Tibial artery (tissue), 4 donors: ENCODE data around the gene OR4C45.
"Not testable (repeated sequence)": the region's sequence is repeated elsewhere in the genome, so short reads cannot be mapped to it uniquely, and the experiment has no call there.

Experiments
- DNase-seq, 2 donors: peaks; one replicate each; pipeline ENCODE4 v3.0.0-alpha.2; 2019
- H3K27ac ChIP-seq, 2 donors: fragments of 200-600 bp; sonication (generic) in 1 of 2; 1 replicate in 1 of 2; 2 replicates in 1 of 2; pipeline ENCODE4 v1.5.1; 2018 to 2019; ENCODE audit warnings: mild to moderate bottlenecking in 1 of 2
- H3K27me3 ChIP-seq, 2 donors: fragments of 200-600 bp; sonication (generic) in 1 of 2; one replicate each; pipeline versions ENCODE4 v1.5.1 to v1.6.0; 2016 to 2019
- H3K36me3 ChIP-seq, 3 donors: fragments of 200-600 bp; sonication (generic) in 2 of 3; one replicate each; pipeline ENCODE4 v1.5.1; 2016 to 2019; ENCODE audit warnings: mild to moderate bottlenecking in 2 of 3
- H3K4me1 ChIP-seq, 4 donors: fragments of 200-600 bp; sonication (generic) in 2 of 4; 1 replicate in 3 of 4; 2 replicates in 1 of 4; pipeline ENCODE4 v1.5.1; 2016 to 2019
- H3K4me3 ChIP-seq, 2 donors: fragments of 200-600 bp; sonication (generic) in 1 of 2; 1 replicate in 1 of 2; 2 replicates in 1 of 2; pipeline ENCODE4 v1.5.1; 2018 to 2019; ENCODE audit warnings: mild to moderate bottlenecking in 2 of 2
- H3K9me3 ChIP-seq, 3 donors: fragments of 200-600 bp; sonication (generic) in 1 of 3; one replicate each; pipeline ENCODE4 v1.5.1; 2016 to 2019
- CTCF ChIP-seq, 2 experiments: fragments of 200-600 bp in 1 of 2; fragments of 450-650 bp in 1 of 2; IDR thresholded peaks; one replicate each; pipeline ENCODE4 v1.5.1; 2017 to 2019; ENCODE audit warnings: antibody characterized with exemption in 2 of 2, mild to moderate bottlenecking in 1 of 2, moderate library complexity in 1 of 2
- intact Hi-C: fragments of 100-400 bp; cut with DNase I; formaldehyde crosslinking; loops from one replicate; pipeline ENCODE4 v1.15.0; 2023; ENCODE audit warnings: low total_unique reads

The OR4C45 gene

DNA sequence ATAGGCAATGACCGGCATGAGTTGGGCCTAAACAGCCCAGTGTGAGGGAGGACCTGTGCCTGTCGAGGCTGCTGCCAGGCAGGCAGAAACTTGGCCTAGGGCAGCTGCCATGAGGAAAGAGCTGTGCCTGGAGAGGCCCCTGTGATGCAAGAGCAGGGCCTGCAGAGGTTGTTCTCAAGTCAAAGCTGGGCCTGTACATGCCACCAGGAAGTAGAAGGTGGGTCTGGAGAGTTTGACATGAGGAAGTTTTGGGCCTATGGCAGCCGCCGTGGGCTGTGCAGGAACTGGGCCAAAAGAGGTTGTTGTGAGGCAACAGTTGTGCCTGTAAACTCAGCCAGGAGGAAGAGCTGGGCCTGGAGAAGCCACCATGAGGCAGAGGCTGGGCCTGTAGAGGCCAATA, 43.2 kb downstream of the OR4C45 start:
- intact Hi-C loops: no loop called here
- peaks cover 0 to 20% (median 10%) of the 10 kb centered on the region in 3 donors for H3K9me3 ChIP-seq
- DNase-seq: no peak

DNA sequence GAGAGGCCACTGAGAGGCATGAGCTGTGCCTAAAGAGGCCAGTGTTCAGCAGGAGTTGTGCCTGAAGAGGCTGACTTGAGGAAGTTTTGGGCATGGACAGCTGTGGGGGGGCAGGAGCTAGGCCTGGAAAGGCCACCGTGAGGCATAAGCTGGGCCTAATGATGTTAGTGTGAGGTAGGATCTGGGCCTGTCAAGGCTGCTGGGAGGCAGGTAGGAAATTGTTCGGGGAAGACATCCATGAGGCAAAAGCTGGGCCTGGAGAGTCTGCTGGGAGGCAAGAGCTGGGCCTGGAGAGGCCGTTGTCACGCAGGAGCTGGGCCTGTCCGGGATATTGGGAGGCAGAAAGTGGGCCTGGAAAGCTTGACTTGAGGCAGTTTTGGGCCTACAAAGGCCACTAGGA, 44.9 kb downstream of the OR4C45 start:
- H3K4me3 ChIP-seq: no peak overlapping the region
- H3K27ac ChIP-seq: no peak overlapping the region
- no peaks in the 10 kb centered on the region for H3K4me1 ChIP-seq
- TF ChIP-seq CTCF (IDR thresholded peaks at IDR 0.05): no peak
- intact Hi-C loops: no loop called here
- no peaks in the 10 kb centered on the region for H3K36me3 ChIP-seq
- peaks cover 0 to 11% (median 10%) of the 10 kb centered on the region in 3 donors for H3K9me3 ChIP-seq
- H3K27me3 ChIP-seq: no peaks in the 10 kb centered on the region
- no peak for DNase-seq

More for the DNA sequence above, 43.2 kb downstream of the OR4C45 start:
- no peaks in the 10 kb centered on the region for H3K27me3 ChIP-seq
- no peaks in the 10 kb centered on the region for H3K4me1 ChIP-seq
- no peak for TF ChIP-seq CTCF (IDR thresholded peaks at IDR 0.05)
- H3K27ac ChIP-seq: no peak overlapping the region
- no peaks in the 10 kb centered on the region for H3K36me3 ChIP-seq
- no peak overlapping the region for H3K4me3 ChIP-seq

- TF ChIP-seq CTCF (IDR thresholded peaks at IDR 0.05): no peak
- Histone ChIP-seq H3K27me3 (no peaks in the 10 kb centered on the region), H3K4me3 (no peak overlapping the region), H3K36me3 (no peaks in the 10 kb centered on the region), H3K9me3 (peaks cover 0 to 11% (median 10%) of the 10 kb centered on the region in 3 donors), H3K27ac (no peak overlapping the region), H3K4me1 (no peaks in the 10 kb centered on the region)
- no peak for DNase-seq
- intact Hi-C loops: no loop called here
These were observed 45.3 kb downstream of the OR4C45 start for GRCh38 chr11:50078001-50078400.

DNA sequence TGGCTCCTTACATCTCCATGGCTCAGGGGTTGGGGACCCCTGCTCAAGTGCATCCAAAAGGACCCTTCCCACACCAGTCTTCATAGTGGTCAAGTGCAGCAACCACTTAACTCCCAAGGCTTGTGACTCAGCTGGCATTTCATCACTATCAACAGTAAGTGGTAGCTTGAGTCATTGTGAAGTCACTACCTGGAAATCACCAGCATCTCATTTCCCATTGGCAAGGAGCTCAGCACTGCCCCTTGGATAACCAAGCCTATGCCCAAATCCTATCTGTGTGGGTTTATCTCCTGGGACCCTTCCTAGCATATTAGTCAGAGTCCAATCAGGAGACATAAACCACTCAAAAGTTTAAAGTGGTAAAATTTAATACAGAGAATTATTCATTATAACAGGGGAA, 46.3 kb downstream of the OR4C45 start:
- H3K4me1 ChIP-seq, H3K27ac ChIP-seq, DNase-seq, H3K36me3 ChIP-seq, H3K27me3 ChIP-seq, intact Hi-C loops, H3K4me3 ChIP-seq: not testable (repeated sequence)
- H3K9me3 ChIP-seq: peaks cover 0 to 11% (median 10%) of the 10 kb centered on the region in 3 donors

DNA sequence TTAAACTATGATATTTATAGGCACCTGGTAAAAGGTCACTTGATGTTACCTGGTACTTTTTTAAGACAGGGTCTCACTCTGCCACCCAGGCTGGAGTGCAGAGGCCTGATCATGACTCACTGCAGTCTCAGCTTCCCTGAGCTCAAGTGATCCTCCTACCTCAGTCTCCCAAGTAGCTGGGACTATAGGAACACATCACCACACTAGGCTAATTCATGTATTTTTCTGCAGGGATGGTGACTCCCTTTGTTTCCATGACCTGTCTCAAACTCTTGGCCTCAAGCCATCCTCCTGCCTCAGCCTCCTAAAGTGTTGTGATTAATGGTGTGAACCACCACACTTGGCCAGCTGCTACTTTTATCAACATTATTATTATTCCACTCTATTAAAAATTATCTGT, 47.6 kb downstream of the OR4C45 start:
- TF ChIP-seq CTCF (IDR thresholded peaks at IDR 0.05): no peak
- no peaks in the 10 kb centered on the region for H3K4me1 ChIP-seq
- H3K27me3 ChIP-seq: no peaks in the 10 kb centered on the region
- peaks cover 0 to 10% (median 6%) of the 10 kb centered on the region in 3 donors for H3K9me3 ChIP-seq
- no peak overlapping the region for H3K27ac ChIP-seq
- no peak overlapping the region for H3K4me3 ChIP-seq
- intact Hi-C loops: no loop called here
- DNase-seq: no peak
- H3K36me3 ChIP-seq: no peaks in the 10 kb centered on the region
